Gastrocnemius medialis (tissue), 4 donors: ENCODE data around the gene PRPF19. TPM values are rescaled to one million over a fixed set of nuclear protein-coding genes. Genes with fewer than 3 reads are reported as not detected.

ENCODE experiments used
- ATAC-seq, 2 donors: fragments of 150-250 bp; one replicate each; pipeline ENCODE4 v1.9.1; 2016
- DNase-seq, 2 donors: peaks; one replicate each; pipeline ENCODE4 v3.0.0-alpha.2; 2019
- H3K27ac ChIP-seq, 4 donors: fragments of 200-600 bp; sonication (generic); 1 replicate in 1 of 4; 2 replicates in 3 of 4; pipeline ENCODE4 v1.5.1; 2016 to 2018; ENCODE audit warnings: mild to moderate bottlenecking in 2 of 4, moderate library complexity in 1 of 4
- H3K27me3 ChIP-seq, 3 donors: fragments of 200-600 bp; sonication (generic) in 2 of 3; 1 replicate in 1 of 3; 2 replicates in 2 of 3; pipeline versions ENCODE4 v1.5.1 to v1.6.0; 2016 to 2019; ENCODE audit warnings: mild to moderate bottlenecking in 1 of 3, moderate library complexity in 1 of 3
- H3K36me3 ChIP-seq, 2 donors: fragments of 200-600 bp; sonication (generic) in 1 of 2; one replicate each; pipeline ENCODE4 v1.5.1; 2017 to 2018
- H3K4me1 ChIP-seq, 2 donors: fragments of 200-600 bp; sonication (generic) in 1 of 2; one replicate each; pipeline ENCODE4 v1.5.1; 2016 to 2017; ENCODE audit warnings: mild to moderate bottlenecking in 2 of 2
- H3K4me3 ChIP-seq, 4 donors: fragments of 200-600 bp; sonication (generic) in 3 of 4; 1 replicate in 1 of 4; 2 replicates in 3 of 4; pipeline ENCODE4 v1.5.1; 2016 to 2019; ENCODE audit warnings: mild to moderate bottlenecking in 2 of 4
- H3K9me3 ChIP-seq, 3 donors: fragments of 200-600 bp; sonication (generic) in 2 of 3; 1 replicate in 1 of 3; 2 replicates in 2 of 3; pipeline ENCODE4 v1.5.1; 2016 to 2019
- CTCF ChIP-seq, 5 experiments: fragments of 450-650 bp in 3 of 5; fragments of 200-600 bp in 2 of 5; sonication (generic) in 2 of 5; IDR thresholded peaks in 4 of 5; conservative IDR thresholded peaks in 1 of 5; 1 replicate in 4 of 5; 2 replicates in 1 of 5; pipeline ENCODE4 v1.5.1; 2016 to 2019; ENCODE audit warnings: antibody characterized with exemption in 5 of 5, mild to moderate bottlenecking in 3 of 5, moderate library complexity in 3 of 5
- POLR2A ChIP-seq, 2 donors: fragments of 450-650 bp; IDR thresholded peaks; one replicate each; pipeline ENCODE4 v1.6.1; 2017; ENCODE audit warnings: antibody characterized with exemption in 2 of 2, mild to moderate bottlenecking in 2 of 2, moderate library complexity in 2 of 2
- in situ Hi-C, 4 donors: fragments of 200-750 bp; cut with MboI; loops; one replicate each; pipeline versions ENCODE4 v1.15.0 to v1.8.0; 2017; ENCODE audit warnings: low sequenced_read_pairs in 4 of 4
- intact Hi-C: fragments of 100-400 bp; cut with DNase I; formaldehyde crosslinking; loops from one replicate; pipeline ENCODE4 v1.15.1; 2023; ENCODE audit warnings: low total_unique reads
- total RNA-seq, 4 donors: library from RNA; depleted of rRNA; stranded (reverse); fragments of >200 nt; gene quantifications; one replicate each; pipeline versions ENCODE4 v1.1.0 to v1.2.3, GENCODE V29; 2016

Gene PRPF19
- total RNA-seq, 4 donors from 2014 or later, result 55.5 to 75.6 (median 71.9) TPM

GRCh38 chr11:60913793-60914632 lies 7.6 kb upstream of the PRPF19 start, which contains the start of gene TMEM109:
TSS of gene TMEM109 (plus strand) at chr11:60914158. CDS start at chr11:60919694, 5,536 bp downstream.
- Histone ChIP-seq H3K36me3 (no peaks in the 10 kb centered on the region), H3K9me3 (no peaks in the 10 kb centered on the region), H3K27ac (peak within 1 kb of the TSS; percentile 93 to 98 (median 94)), H3K27me3 (no peaks in the 10 kb centered on the region), H3K4me3 (peak within 1 kb of the TSS; percentile 82 to 88 (median 84)), H3K4me1 (peaks cover 52% of the 10 kb centered on the region in 2 donors)
- intact Hi-C loops, result no loop called here
- TF ChIP-seq POLR2A (IDR thresholded peaks at IDR 0.05), result peak in 1 of 2 donors; percentile 68
- no peak for TF ChIP-seq CTCF (IDR thresholded peaks at IDR 0.05 in 4 of 5, conservative IDR thresholded peaks at IDR 0.05 in 1 of 5)
- ATAC-seq, result peak; percentile 82 to 84
- peak; percentile 83 to 85 for DNase-seq
- in situ Hi-C loops, result loop anchor here in 1 of 4 donors (25.0 kb wide), 1 partner anchor 248 kb away; the partner anchor contains the start of gene VPS37C

- no peaks in the 10 kb centered on the region for H3K9me3 ChIP-seq
- intact Hi-C loops, result no loop called here
- ATAC-seq (no peak), DNase-seq (no peak)
- H3K27ac ChIP-seq, result peak overlapping the region; percentile 93 to 98 (median 94)
- no peak for TF ChIP-seq POLR2A (IDR thresholded peaks at IDR 0.05)
- no peak for TF ChIP-seq CTCF (IDR thresholded peaks at IDR 0.05 in 4 of 5, conservative IDR thresholded peaks at IDR 0.05 in 1 of 5)
- H3K27me3 ChIP-seq, result no peaks in the 10 kb centered on the region
- no peaks in the 10 kb centered on the region for H3K36me3 ChIP-seq
- peak overlapping the region; percentile 82 to 88 (median 84) for H3K4me3 ChIP-seq
- in situ Hi-C loops, result loop anchor here in 1 of 4 donors (25.0 kb wide), 1 partner anchor 249 kb away; the partner anchor contains the start of gene VPS37C
- peaks cover 42 to 43% of the 10 kb centered on the region in 2 donors for H3K4me1 ChIP-seq
Measured at GRCh38 chr11:60912851-60913528, 6.6 kb upstream of the PRPF19 start.

GRCh38 chr11:60912223-60912850 lies 6.0 kb upstream of the PRPF19 start:
- Histone ChIP-seq H3K27ac (peak overlapping the region in 3 of 4 donors; percentile 93 to 98 (median 93)), H3K36me3 (no peaks in the 10 kb centered on the region), H3K9me3 (no peaks in the 10 kb centered on the region), H3K27me3 (no peaks in the 10 kb centered on the region), H3K4me3 (no peak overlapping the region), H3K4me1 (peaks cover 36 to 40% of the 10 kb centered on the region in 2 donors)
- ATAC-seq (no peak), DNase-seq (no peak)
- no peak for TF ChIP-seq POLR2A (IDR thresholded peaks at IDR 0.05)
- no peak for TF ChIP-seq CTCF (IDR thresholded peaks at IDR 0.05 in 4 of 5, conservative IDR thresholded peaks at IDR 0.05 in 1 of 5)
- in situ Hi-C loops, result loop anchor here in 1 of 4 donors (25.0 kb wide), 1 partner anchor 250 kb away; the partner anchor contains the start of gene VPS37C
- intact Hi-C loops, result no loop called here

GRCh38 chr11:60910711-60911380 lies 4.5 kb upstream of the PRPF19 start:
- H3K27ac ChIP-seq, result no peak overlapping the region
- no peak for TF ChIP-seq POLR2A (IDR thresholded peaks at IDR 0.05)
- TF ChIP-seq CTCF (IDR thresholded peaks at IDR 0.05 in 4 of 5, conservative IDR thresholded peaks at IDR 0.05 in 1 of 5), result peak in 1 of 5 experiments; percentile 15
- no peaks in the 10 kb centered on the region for H3K9me3 ChIP-seq
- intact Hi-C loops, result no loop called here
- no peak for ATAC-seq
- H3K4me3 ChIP-seq, result no peak overlapping the region
- in situ Hi-C loops, result loop anchor here in 1 of 4 donors (25.0 kb wide), 1 partner anchor 251 kb away; the partner anchor contains the start of gene VPS37C
- no peaks in the 10 kb centered on the region for H3K27me3 ChIP-seq
- H3K4me1 ChIP-seq, result peaks cover 25 to 31% of the 10 kb centered on the region in 2 donors
- no peaks in the 10 kb centered on the region for H3K36me3 ChIP-seq
- no peak for DNase-seq
